ENCODE results near the gene ABLIM2. TPM values are rescaled to one million over a fixed set of nuclear protein-coding genes. Genes with fewer than 3 reads are reported as not detected.

Gene ABLIM2
- total RNA-seq, 1 experiment from 2014 or later: 6.1 TPM

DNA sequence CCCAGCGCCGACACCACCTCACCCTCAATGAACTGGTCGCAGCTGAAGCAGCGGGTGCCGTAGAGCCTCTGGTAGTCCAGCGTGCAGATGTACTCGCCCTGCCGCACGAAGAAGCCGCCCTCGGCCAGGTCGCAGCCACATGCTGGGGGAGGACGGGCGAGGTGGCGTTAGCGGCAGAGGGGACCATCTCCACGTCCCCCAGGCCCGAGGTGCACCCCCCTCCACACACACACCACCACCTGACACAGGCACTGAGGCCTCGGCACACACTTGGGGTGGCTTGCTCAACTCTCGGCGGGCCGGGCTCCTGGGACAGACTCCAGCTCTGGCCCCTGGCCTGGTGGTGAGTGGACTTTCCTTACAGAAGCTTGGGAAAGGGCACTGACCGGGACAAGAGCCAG, 61.5 kb downstream of the ABLIM2 start:
- no peaks in the 10 kb centered on the region for H3K36me3 ChIP-seq (ENCODE audit: control insufficient read depth in 1 of 2, insufficient read depth in 2 of 2, low read length in 2 of 2)
- no peaks in the 10 kb centered on the region for H3K79me2 ChIP-seq (ENCODE audit: insufficient read depth, low read length)
- intact Hi-C loops (cut with micrococcal nuclease): no loop called here
- H2AFZ ChIP-seq (ENCODE audit: low read depth, low read length, poor library complexity, severe bottlenecking): no peak overlapping the region
- DNase-seq (ENCODE audit: low read depth, low spot score) (no peak), ATAC-seq (no peak)
- no peak overlapping the region for H3K27ac ChIP-seq (ENCODE audit: low read depth, low read length)
- BruUV-seq (replicated peaks): no TSS peak
- H3K4me2 ChIP-seq (ENCODE audit: low read length): no peak overlapping the region
- H4K20me1 ChIP-seq (ENCODE audit: insufficient read depth): no peaks in the 10 kb centered on the region
- ChIA-PET RAD21 (ENCODE audit: low non-redundant PET in 1 of 2, low total read pairs in 2 of 2, uncharacterized antibody in 2 of 2, unreplicated experiment in 2 of 2) (no interaction called here), CTCF (no interaction called here), POLR2A (no interaction called here)
- TF ChIP-seq FOSL1 (IDR thresholded peaks at IDR 0.05; ENCODE audit: low read depth) (no peak), YY1 (IDR thresholded peaks at IDR 0.05; ENCODE audit: extremely low read depth, insufficient replicate concordance, low read depth, low read length) (no peak), ATF3 (IDR thresholded peaks at IDR 0.05) (no peak), ZNF274 (IDR thresholded peaks at IDR 0.05; ENCODE audit: low read depth, low read length) (no peak), RAD21 (IDR thresholded peaks at IDR 0.05; ENCODE audit: low read depth) (no peak), SIN3A (IDR thresholded peaks at IDR 0.05; ENCODE audit: low read depth) (no peak), EGR1 (IDR thresholded peaks at IDR 0.05; ENCODE audit: low read depth) (no peak), ELF1 (IDR thresholded peaks at IDR 0.05; ENCODE audit: borderline replicate concordance, low read depth) (no peak), MAX (IDR thresholded peaks at IDR 0.05) (no peak), SP1 (IDR thresholded peaks at IDR 0.05; ENCODE audit: low read depth) (no peak), JUND (IDR thresholded peaks at IDR 0.05) (no peak), CBX3 (IDR thresholded peaks at IDR 0.05; ENCODE audit: low read depth) (no peak), CEBPB (IDR thresholded peaks at IDR 0.05; ENCODE audit: low read depth) (no peak), TCF7L2 (IDR thresholded peaks at IDR 0.05; ENCODE audit: borderline replicate concordance, extremely low read depth, insufficient read depth, insufficient read length) (no peak), ZBTB33 (IDR thresholded peaks at IDR 0.05; ENCODE audit: extremely low read depth, insufficient replicate concordance, low read length) (no peak)
- TF ChIP-seq, protein P1, sequence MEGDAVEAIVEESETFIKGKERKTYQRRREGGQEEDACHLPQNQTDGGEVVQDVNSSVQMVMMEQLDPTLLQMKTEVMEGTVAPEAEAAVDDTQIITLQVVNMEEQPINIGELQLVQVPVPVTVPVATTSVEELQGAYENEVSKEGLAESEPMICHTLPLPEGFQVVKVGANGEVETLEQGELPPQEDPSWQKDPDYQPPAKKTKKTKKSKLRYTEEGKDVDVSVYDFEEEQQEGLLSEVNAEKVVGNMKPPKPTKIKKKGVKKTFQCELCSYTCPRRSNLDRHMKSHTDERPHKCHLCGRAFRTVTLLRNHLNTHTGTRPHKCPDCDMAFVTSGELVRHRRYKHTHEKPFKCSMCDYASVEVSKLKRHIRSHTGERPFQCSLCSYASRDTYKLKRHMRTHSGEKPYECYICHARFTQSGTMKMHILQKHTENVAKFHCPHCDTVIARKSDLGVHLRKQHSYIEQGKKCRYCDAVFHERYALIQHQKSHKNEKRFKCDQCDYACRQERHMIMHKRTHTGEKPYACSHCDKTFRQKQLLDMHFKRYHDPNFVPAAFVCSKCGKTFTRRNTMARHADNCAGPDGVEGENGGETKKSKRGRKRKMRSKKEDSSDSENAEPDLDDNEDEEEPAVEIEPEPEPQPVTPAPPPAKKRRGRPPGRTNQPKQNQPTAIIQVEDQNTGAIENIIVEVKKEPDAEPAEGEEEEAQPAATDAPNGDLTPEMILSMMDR (IDR thresholded peaks at IDR 0.05 in 2 of 3, conservative IDR thresholded peaks at IDR 0.05 in 1 of 3; ENCODE audit: borderline replicate concordance in 1 of 3, insufficient read depth in 1 of 3, low read depth in 2 of 3, low read length in 2 of 3): no peak
- H3K4me1 ChIP-seq (ENCODE audit: control insufficient read depth in 1 of 2, insufficient read depth in 2 of 2, low read length in 2 of 2): peaks cover 7 to 9% of the 10 kb centered on the region in 2 experiments; a peak in 2 of 4 replicates
- no peak overlapping the region for H3K9ac ChIP-seq (ENCODE audit: low read length)
- H3K27me3 ChIP-seq (ENCODE audit: insufficient read depth, low read length): no peaks in the 10 kb centered on the region
- no peaks in the 10 kb centered on the region for H3K9me2 ChIP-seq (ENCODE audit: insufficient read depth)
- H3K4me3 ChIP-seq (replicated peaks in 1 of 2; ENCODE audit: low read depth in 1 of 2, low read length in 2 of 2): no peak overlapping the region
- H3K9me3 ChIP-seq (ENCODE audit: control insufficient read depth in 1 of 2, insufficient read depth in 1 of 2, low read depth in 1 of 2, low read length in 2 of 2): peaks cover 0 to 7% of the 10 kb centered on the region in 2 experiments; a peak in 1 of 4 replicates
